K562 (cell line): Measurements from ENCODE around the gene TMEM181. TPM values are rescaled to one million over a fixed set of nuclear protein-coding genes. Genes with fewer than 3 reads are reported as not detected.
A peak's percentile ranks its signal among the peaks of the same experiment; 100 is the strongest.

Source experiments
- ATAC-seq: fragments of 200-7000 bp; cut with Tn5 transposase; 3 replicates; pipeline ENCODE4 v1.9.1; 2020; ENCODE audit warnings: moderate library complexity
- BruUV-seq: library from RNA; stranded (reverse); fragments of 400-500 nt; replicated peaks from 2 replicates; lab custom pipeline; 2021; lab: Mats Ljungman, UMichigan
- CTCF ChIA-PET: fragments of 300-600 bp; formaldehyde crosslinking; extraction: SDS; loops from one replicate; lab custom pipeline; 2021; ENCODE audit warnings: low intra/inter-chr PET ratio; lab: Yijun Ruan, JAX
- POLR2A ChIA-PET: fragments of 300-600, 350-650 bp; sonication (Branson Sonifier 250); formaldehyde crosslinking; extraction: SDS; loops from one replicate; lab custom pipeline; 2021; ENCODE audit warnings: antibody characterized with exemption, inconsistent platforms; lab: Yijun Ruan, JAX
- DNase-seq, 4 experiments: peaks; one replicate each; pipeline versions ENCODE4 v3.0.0 to v3.0.0-alpha.2; 2011 to 2018; ENCODE audit warnings: low spot score in 3 of 4, mixed read lengths in 3 of 4; ENCODE audit errors: extremely low read depth in 1 of 4
- FAIRE-seq: peaks from 2 replicates; lab custom pipeline; 2011; peaks lifted over from hg19 to GRCh38; lab: Jason Lieb, UNC
- H2AFZ ChIP-seq: 2 replicates; pipeline ENCODE4 v1.6.0; 2011; ENCODE audit warnings: low read depth, low read length, control low read depth, inconsistent platforms
- H3K27ac ChIP-seq: fragments of 200-600 bp; 3 replicates; pipeline ENCODE4 v1.8.0; 2011; ENCODE audit warnings: low read depth, mild to moderate bottlenecking, control low read depth, inconsistent platforms, low read length, moderate library complexity, mixed read lengths; ENCODE audit errors: extremely low read depth
- H3K27me3 ChIP-seq, 2 experiments: fragments of 300-600 bp in 1 of 2; 2 replicates in 1 of 2; 3 replicates in 1 of 2; pipeline versions ENCODE4 v1.6.0 to v1.8.0; 2011; ENCODE audit warnings: inconsistent platforms in 2 of 2, low read length in 2 of 2, mild to moderate bottlenecking in 1 of 2, mixed read lengths in 1 of 2, moderate library complexity in 1 of 2; ENCODE audit not compliant: control insufficient read depth in 2 of 2, insufficient read depth in 2 of 2
- H3K36me3 ChIP-seq: fragments of 300-600 bp; 3 replicates; pipeline ENCODE4 v1.8.0; 2011; ENCODE audit warnings: mild to moderate bottlenecking, low read length, inconsistent platforms; ENCODE audit not compliant: control insufficient read depth, insufficient read depth
- H3K4me1 ChIP-seq, 2 experiments: fragments of 200-600 bp in 1 of 2; replicated peaks in 1 of 2; 2 replicates in 1 of 2; 3 replicates in 1 of 2; pipeline versions ENCODE4 v1.5.1 to v1.8.0; 2011; ENCODE audit warnings: inconsistent platforms in 2 of 2, low read length in 2 of 2, mild to moderate bottlenecking in 1 of 2, mixed read lengths in 1 of 2, moderate library complexity in 1 of 2; ENCODE audit not compliant: control insufficient read depth in 2 of 2, insufficient read depth in 2 of 2
- H3K4me2 ChIP-seq: 2 replicates; pipeline ENCODE4 v1.6.1; 2011; ENCODE audit warnings: low read length, control low read depth, inconsistent platforms, mixed read lengths; ENCODE audit not compliant: insufficient read depth
- H3K4me3 ChIP-seq: fragments of 200-600 bp; sonication (generic), shearing (Covaris generic); 2 replicates; pipeline ENCODE4 v1.5.1; 2016; ENCODE audit warnings: control low read depth, inconsistent platforms
- H3K79me2 ChIP-seq: fragments of 200-600 bp; 3 replicates; pipeline ENCODE4 v1.8.0; 2011; ENCODE audit warnings: low read length, inconsistent platforms; ENCODE audit not compliant: control insufficient read depth, insufficient read depth
- H3K9ac ChIP-seq, 2 experiments: 2 replicates each; pipeline versions ENCODE4 v1.6.0 to v1.6.1; 2011; ENCODE audit warnings: low read depth in 2 of 2, low read length in 2 of 2, control low read depth in 1 of 2, inconsistent platforms in 1 of 2, mild to moderate bottlenecking in 1 of 2, mixed read lengths in 1 of 2; ENCODE audit not compliant: insufficient read depth in 1 of 2
- H3K9me1 ChIP-seq: one replicate; pipeline ENCODE4 v1.6.0; 2011; ENCODE audit warnings: inconsistent platforms, mild to moderate bottlenecking, low read length, moderate library complexity; ENCODE audit not compliant: control insufficient read depth, insufficient read depth
- H3K9me3 ChIP-seq: replicated peaks from 2 replicates; pipeline ENCODE4 v1.5.1; 2011; ENCODE audit warnings: low read depth, low read length, inconsistent platforms; ENCODE audit not compliant: control insufficient read depth, insufficient read depth
- H4K20me1 ChIP-seq: replicated peaks from 2 replicates; pipeline ENCODE4 v1.6.1; 2011; ENCODE audit warnings: low read length, inconsistent platforms, mixed read lengths; ENCODE audit not compliant: control insufficient read depth, insufficient read depth
- FOXO4 ChIP-seq: fragments of 450-650 bp; formaldehyde crosslinking; IDR thresholded peaks from 2 replicates; pipeline ENCODE4 v1.4.0; 2020; ENCODE audit warnings: mild to moderate bottlenecking, moderate library complexity
- HMG20A ChIP-seq: fragments of 450-650 bp; formaldehyde crosslinking; conservative IDR thresholded peaks from 2 replicates; pipeline ENCODE4 v1.4.0; 2020; ENCODE audit warnings: mild to moderate bottlenecking, mixed read lengths
- RBBP5 ChIP-seq: fragments of 200-600 bp; sonication (generic); IDR thresholded peaks from 2 replicates; pipeline ENCODE4 v1.6.1; 2012; ENCODE audit warnings: borderline replicate concordance, mild to moderate bottlenecking, low read length, control low read depth, inconsistent platforms; ENCODE audit not compliant: insufficient read depth, poor library complexity, severe bottlenecking
- ZBTB7A ChIP-seq: IDR thresholded peaks from 2 replicates; pipeline ENCODE4 v1.6.1; 2011; ENCODE audit warnings: low read depth, mild to moderate bottlenecking, low read length, moderate library complexity, borderline replicate concordance; ENCODE audit not compliant: control insufficient read depth
- WGBS: fragments of 100-300 bp; shearing (Covaris generic); methylation state at CpG from one replicate; pipeline ENCODE4 v1.1.6; 2016; ENCODE audit warnings: low coverage, mixed read lengths; ENCODE audit not compliant: insufficient coverage; ENCODE audit errors: missing lambda C conversion rate; 5-methylcytosine and 5-hydroxymethylcytosine counted together
- in situ Hi-C: fragments of 300-500 bp; cut with MboI; formaldehyde crosslinking; loops from 4 replicates; pipeline ENCODE4 v1.15.0; 2018; ENCODE audit warnings: inconsistent platforms, mixed read lengths
- intact Hi-C: fragments of 100-400 bp; cut with micrococcal nuclease; formaldehyde crosslinking; loops from 2 replicates; pipeline ENCODE4 v1.14.2; 2022
- polyA plus RNA-seq, 8 experiments: library from polyadenylated mRNA; depleted of rRNA in 4 of 8; stranded (reverse) in 5 of 8; unstranded in 3 of 8; fragments of >200 nt; fragmentation: Nextera tagmentation in 2 of 8; fragmentation: Illumina TruSeq in 1 of 8; extraction: Ambion mirVana in 2 of 8; extraction: Trizol in 1 of 8; gene quantifications; 2 replicates each; pipeline versions ENCODE4 v1.2.1 to v1.2.3, GENCODE V29; 2011 to 2014; ENCODE audit warnings: inconsistent platforms in 1 of 8, missing spikeins in 1 of 8
- total RNA-seq, 7 experiments: library from RNA; depleted of rRNA in 6 of 7; stranded (reverse); fragments of >200 nt in 6 of 7; fragmentation: Illumina TruSeq in 2 of 7; extraction: Trizol in 2 of 7; gene quantifications; 2 replicates each; pipeline versions ENCODE4 v1.2.1 to v1.2.3, GENCODE V29; 2011 to 2021; ENCODE audit warnings: low replicate concordance in 1 of 7

Gene TMEM181
- total and polyA plus RNA-seq, 9 of the 15 experiments (the other 6 are each of a cell fraction or from before 2014, with no cell fraction given) = 5.6 to 27.2 (median 19.9) TPM

GRCh38 chr6:158561938-158562337, 2.0 kb downstream of the TMEM181 start:
- H3K27me3 ChIP-seq = no peaks in the 10 kb centered on the region
- peaks cover 39% of the 10 kb centered on the region for H4K20me1 ChIP-seq
- FAIRE-seq (no peak), ATAC-seq (no peak), DNase-seq (no peak)
- intact Hi-C loops = loop anchor here (2.0 kb wide), 1 partner anchor 15 kb away; no protein-coding TSS in a partner anchor
- peak overlapping the region; percentile 83 to 97 for H3K9ac ChIP-seq
- peaks cover 69% of the 10 kb centered on the region for H3K79me2 ChIP-seq
- H3K9me3 ChIP-seq = no peaks in the 10 kb centered on the region
- POLR2A ChIA-PET = interaction anchor here (0.6 to 1.0 kb wide), 2 partner anchors 12 to 324 kb away, joined by 3 to 4 read pairs; no protein-coding TSS in a partner anchor
- in situ Hi-C loops = no loop called here
- peak; percentile 31; the same call in 1 of the 2 replicates for TF ChIP-seq ZBTB7A
- no peak for TF ChIP-seq HMG20A (CRISPR knock-in tag)
- TF ChIP-seq FOXO4 (CRISPR knock-in tag) = no peak
- peak; percentile 22 for TF ChIP-seq RBBP5
- no TSS peak for BruUV-seq
- H3K36me3 ChIP-seq = peaks cover 25% of the 10 kb centered on the region; the same call in 2 of the 3 replicates
- CTCF ChIA-PET = no interaction called here
- 41% methylated on average over 8 of the region's 8 CpGs for WGBS
- H3K27ac ChIP-seq = no peak overlapping the region
- H3K4me1 ChIP-seq = peaks cover 21 to 37% of the 10 kb centered on the region in 2 experiments
- H3K4me3 ChIP-seq = peak overlapping the region; percentile 91; the same call in 1 of the 2 replicates
- H3K9me1 ChIP-seq = no peaks in the 10 kb centered on the region
- H2AFZ ChIP-seq = no peak overlapping the region
- peak overlapping the region; percentile 96 for H3K4me2 ChIP-seq
